ENCODE results near the gene NEGR1. TPM values are rescaled to one million over a fixed set of nuclear protein-coding genes. Genes with fewer than 3 reads are reported as not detected.

NEGR1 gene
- total RNA-seq, 4 donors from 2014 or later, result 4.1 to 12.4 (median 10.2) TPM

- Histone ChIP-seq H3K9me3 (no peaks in the 10 kb centered on the region), H3K27me3 (no peaks in the 10 kb centered on the region), H3K27ac (no peak overlapping the region), H3K4me1 (no peaks in the 10 kb centered on the region), H3K4me3 (replicated peaks in 1 of 3) (no peak overlapping the region), H3K36me3 (no peaks in the 10 kb centered on the region)
- no peak for DNase-seq
- 87 to 94% methylated on average over 3 of the region's 3 CpGs for WGBS, 2 donors
- no peak for TF ChIP-seq CTCF (IDR thresholded peaks at IDR 0.05)
- TF ChIP-seq POLR2A (IDR thresholded peaks at IDR 0.05), result no peak
- intact Hi-C loops (cut with DNase I), result no loop called here
These were observed 699.7 kb downstream of the NEGR1 start for GRCh38 chr1:71582673-71583072.

DNA sequence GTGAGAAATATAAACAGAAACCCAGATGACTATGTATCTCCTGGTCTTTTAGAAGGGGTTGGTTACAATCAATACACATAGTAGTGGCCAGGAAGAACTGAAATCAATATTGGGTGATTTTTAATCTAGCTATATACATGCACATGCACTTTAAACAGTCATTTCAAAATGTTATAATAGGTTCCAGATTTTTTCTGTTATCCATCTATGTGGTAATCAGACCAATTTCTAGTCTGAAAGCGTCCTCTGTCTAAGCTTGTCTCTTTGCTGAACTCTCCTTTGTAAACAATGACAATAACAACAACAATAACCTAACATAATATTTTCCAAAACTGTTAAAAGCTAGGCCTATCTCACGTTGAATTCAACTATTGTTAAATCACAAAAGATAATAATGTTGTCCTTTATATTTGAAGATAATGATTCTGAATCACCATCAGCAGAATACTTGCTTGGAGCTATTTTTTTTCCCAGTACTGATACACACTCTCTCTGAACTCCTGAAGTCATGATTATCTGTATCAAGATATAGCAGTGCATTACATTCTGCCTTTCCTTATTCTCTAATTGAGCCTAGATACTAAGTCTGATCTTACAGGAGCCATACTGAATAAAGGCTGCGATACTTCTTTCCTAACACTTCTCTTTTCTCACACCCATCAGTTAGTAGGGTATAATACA, 704.7 kb downstream of the NEGR1 start:
- DNase-seq, result no peak
- H3K36me3 ChIP-seq, result no peaks in the 10 kb centered on the region
- no peak overlapping the region for H3K4me3 ChIP-seq (replicated peaks in 1 of 3)
- no peaks in the 10 kb centered on the region for H3K27me3 ChIP-seq
- H3K27ac ChIP-seq, result no peak overlapping the region
- no peaks in the 10 kb centered on the region for H3K4me1 ChIP-seq
- intact Hi-C loops (cut with DNase I), result no loop called here
- WGBS, 2 donors, result 88 to 93% methylated on average over 3 of the region's 3 CpGs
- TF ChIP-seq POLR2A (IDR thresholded peaks at IDR 0.05), result no peak
- no peak for TF ChIP-seq CTCF (IDR thresholded peaks at IDR 0.05)
- H3K9me3 ChIP-seq, result no peaks in the 10 kb centered on the region

DNA sequence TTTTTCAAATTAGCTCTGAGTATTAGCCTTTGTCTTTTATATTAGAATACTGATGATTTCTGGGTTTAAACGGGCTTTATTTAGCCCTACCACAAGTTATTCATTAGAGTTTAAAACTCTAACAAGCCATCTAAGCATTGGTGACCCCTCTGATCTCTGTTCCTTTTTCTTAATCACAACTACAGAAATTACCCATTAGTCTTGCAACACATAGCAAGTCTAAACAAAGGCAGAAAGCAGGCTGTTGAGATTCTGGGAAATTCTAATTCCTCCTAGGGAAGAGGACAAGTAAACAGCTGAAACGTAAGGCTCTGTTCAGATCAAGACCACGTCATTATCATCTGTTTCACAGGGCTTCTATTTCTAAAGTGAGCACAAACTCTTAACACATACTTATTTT, 710.3 kb downstream of the NEGR1 start:
- H3K4me3 ChIP-seq (replicated peaks in 1 of 3), result no peak overlapping the region
- WGBS, 2 donors, result 83 to 89% methylated on average over 3 of the region's 3 CpGs
- TF ChIP-seq POLR2A (IDR thresholded peaks at IDR 0.05) (no peak), CTCF (IDR thresholded peaks at IDR 0.05) (no peak)
- H3K27me3 ChIP-seq, result no peaks in the 10 kb centered on the region
- DNase-seq, result no peak
- no peaks in the 10 kb centered on the region for H3K9me3 ChIP-seq
- intact Hi-C loops (cut with DNase I), result no loop called here
- no peaks in the 10 kb centered on the region for H3K36me3 ChIP-seq
- no peaks in the 10 kb centered on the region for H3K4me1 ChIP-seq
- H3K27ac ChIP-seq, result no peak overlapping the region

- Histone ChIP-seq H3K36me3 (no peaks in the 10 kb centered on the region), H3K27ac (no peak overlapping the region), H3K4me1 (no peaks in the 10 kb centered on the region), H3K4me3 (replicated peaks in 1 of 3) (no peak overlapping the region), H3K27me3 (no peaks in the 10 kb centered on the region), H3K9me3 (no peaks in the 10 kb centered on the region)
- WGBS, 2 donors, result 82 to 91% methylated on average over 1 of the region's 1 CpG
- DNase-seq, result no peak
- TF ChIP-seq CTCF (IDR thresholded peaks at IDR 0.05) (no peak), POLR2A (IDR thresholded peaks at IDR 0.05) (no peak)
- intact Hi-C loops (cut with DNase I), result no loop called here
These were observed 715.9 kb downstream of the NEGR1 start for GRCh38 chr1:71566413-71566812.

DNA sequence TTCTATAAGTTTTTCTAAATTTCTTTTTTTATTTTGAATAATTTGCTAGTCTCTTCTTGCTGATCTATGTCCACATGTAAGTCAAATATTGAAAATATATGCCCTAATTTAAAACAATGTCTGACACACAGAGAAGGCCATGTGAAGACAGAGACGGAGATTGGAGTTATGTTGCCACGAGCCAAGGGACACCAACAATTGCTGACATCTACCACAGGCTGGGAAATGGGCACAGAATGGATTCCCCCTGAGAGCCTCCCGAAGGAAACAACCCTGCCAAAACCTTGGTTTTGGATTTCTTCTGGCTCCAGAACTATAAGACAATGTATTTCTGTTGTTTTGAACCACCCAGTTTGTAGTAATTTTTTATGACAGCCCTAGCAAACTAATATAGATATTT, 716.5 kb downstream of the NEGR1 start:
- TF ChIP-seq POLR2A (IDR thresholded peaks at IDR 0.05), result no peak
- TF ChIP-seq CTCF (IDR thresholded peaks at IDR 0.05), result no peak
- Histone ChIP-seq H3K36me3 (no peaks in the 10 kb centered on the region), H3K27ac (no peak overlapping the region)

More for the DNA sequence above, 716.5 kb downstream of the NEGR1 start:
- H3K4me3 ChIP-seq (replicated peaks in 1 of 3), result no peak overlapping the region
- DNase-seq, result no peak
- H3K4me1 ChIP-seq, result no peaks in the 10 kb centered on the region
- 54 to 58% methylated on average over 3 of the region's 3 CpGs for WGBS, 2 donors
- intact Hi-C loops (cut with DNase I), result no loop called here
- no peaks in the 10 kb centered on the region for H3K27me3 ChIP-seq
- H3K9me3 ChIP-seq, result no peaks in the 10 kb centered on the region

Measured in thyroid gland (tissue), 4 donors.